Stomach (tissue), 4 donors: ENCODE results near the gene C2CD2L.

Experiments used
- EP300 ChIP-seq: sonication (generic); formaldehyde crosslinking; IDR thresholded peaks from one replicate; pipeline ENCODE4 v1.6.1; 2017; ENCODE audit warnings: antibody characterized with exemption
- POLR2A ChIP-seq, 4 donors: fragments of 450-650 bp; IDR thresholded peaks; one replicate each; pipeline ENCODE4 v1.6.1; 2016; ENCODE audit warnings: antibody characterized with exemption in 4 of 4, control low read depth in 2 of 4, mild to moderate bottlenecking in 1 of 4, moderate library complexity in 1 of 4
- POLR2AphosphoS5 ChIP-seq, 3 donors: sonication (generic); formaldehyde crosslinking; IDR thresholded peaks; one replicate each; pipeline ENCODE4 v1.6.1; 2016; ENCODE audit warnings: antibody characterized with exemption in 3 of 3
- TF ChIP-seq, protein P1 (sequence below), 7 experiments: fragments of 450-650 bp in 4 of 7; fragments of 200-600 bp in 3 of 7; sonication (generic) in 3 of 7; IDR thresholded peaks; one replicate each; pipeline ENCODE4 v1.5.1; 2016 to 2019; ENCODE audit warnings: antibody characterized with exemption in 7 of 7, control low read depth in 2 of 7, mild to moderate bottlenecking in 1 of 7

DNA sequence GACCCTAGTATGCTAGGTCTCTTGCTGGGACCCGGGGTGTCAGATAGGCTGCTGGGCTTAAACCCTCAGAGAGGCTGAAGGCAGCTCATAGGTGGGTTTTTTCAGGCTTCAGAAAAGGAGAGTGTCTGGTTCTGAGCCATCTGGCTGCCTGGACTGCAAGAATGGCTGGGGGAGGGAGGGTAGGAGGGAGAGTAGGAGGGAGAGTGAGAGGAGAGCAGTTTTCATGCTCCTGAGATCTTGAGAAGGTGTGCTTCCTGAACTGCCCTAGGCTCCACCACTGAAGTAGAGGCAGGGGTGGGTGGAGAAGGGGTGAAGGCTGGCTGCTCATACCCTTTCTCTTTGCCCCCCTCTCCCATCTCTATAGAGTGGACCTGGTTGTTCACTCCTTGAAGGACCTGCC lies 17.8 kb upstream of the C2CD2L start:
- TF ChIP-seq POLR2A (IDR thresholded peaks at IDR 0.05) (no peak), EP300 (no peak), POLR2AphosphoS5 (IDR thresholded peaks at IDR 0.05) (no peak)
- TF ChIP-seq, protein P1, sequence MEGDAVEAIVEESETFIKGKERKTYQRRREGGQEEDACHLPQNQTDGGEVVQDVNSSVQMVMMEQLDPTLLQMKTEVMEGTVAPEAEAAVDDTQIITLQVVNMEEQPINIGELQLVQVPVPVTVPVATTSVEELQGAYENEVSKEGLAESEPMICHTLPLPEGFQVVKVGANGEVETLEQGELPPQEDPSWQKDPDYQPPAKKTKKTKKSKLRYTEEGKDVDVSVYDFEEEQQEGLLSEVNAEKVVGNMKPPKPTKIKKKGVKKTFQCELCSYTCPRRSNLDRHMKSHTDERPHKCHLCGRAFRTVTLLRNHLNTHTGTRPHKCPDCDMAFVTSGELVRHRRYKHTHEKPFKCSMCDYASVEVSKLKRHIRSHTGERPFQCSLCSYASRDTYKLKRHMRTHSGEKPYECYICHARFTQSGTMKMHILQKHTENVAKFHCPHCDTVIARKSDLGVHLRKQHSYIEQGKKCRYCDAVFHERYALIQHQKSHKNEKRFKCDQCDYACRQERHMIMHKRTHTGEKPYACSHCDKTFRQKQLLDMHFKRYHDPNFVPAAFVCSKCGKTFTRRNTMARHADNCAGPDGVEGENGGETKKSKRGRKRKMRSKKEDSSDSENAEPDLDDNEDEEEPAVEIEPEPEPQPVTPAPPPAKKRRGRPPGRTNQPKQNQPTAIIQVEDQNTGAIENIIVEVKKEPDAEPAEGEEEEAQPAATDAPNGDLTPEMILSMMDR (IDR thresholded peaks at IDR 0.05), result no peak
